Pulmonary artery endothelial cell (primary cell): Measurements from ENCODE around the gene ZNF775. TPM values are rescaled to one million over a fixed set of nuclear protein-coding genes. Genes with fewer than 3 reads are reported as not detected.

ENCODE experiments used
- DNase-seq: peaks from one replicate; pipeline ENCODE4 v3.0.0-alpha.2; 2011; ENCODE audit warnings: low read depth, low spot score
- total RNA-seq: library from RNA; depleted of rRNA; stranded (reverse); fragments of >200 nt; gene quantifications from 2 replicates; pipeline ENCODE4 v1.2.3, GENCODE V29; 2014

ZNF775 gene
- total RNA-seq, 1 donor from 2014 or later = 9.2 TPM

DNA sequence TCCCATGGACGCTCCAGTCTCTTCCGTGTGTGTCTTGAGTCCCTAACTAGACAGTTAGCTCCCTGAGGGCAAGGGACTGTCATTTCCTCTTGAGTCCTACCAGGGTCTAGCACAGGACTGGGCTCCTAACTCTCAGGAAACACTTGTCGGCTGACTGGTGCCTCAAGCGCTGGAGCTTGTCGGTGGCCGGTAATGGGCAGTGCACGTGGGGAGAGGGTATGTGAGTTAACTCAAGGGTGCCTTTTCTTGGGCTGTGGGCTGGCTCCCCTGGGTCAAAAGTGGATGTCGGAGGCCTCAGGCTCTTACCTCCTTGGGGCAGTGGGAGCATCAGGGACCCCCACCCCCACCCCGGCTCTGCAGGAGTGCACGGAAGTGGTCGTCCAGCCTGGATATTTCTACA lies 32.9 kb downstream of the ZNF775 start:
- no peak for DNase-seq

DNA sequence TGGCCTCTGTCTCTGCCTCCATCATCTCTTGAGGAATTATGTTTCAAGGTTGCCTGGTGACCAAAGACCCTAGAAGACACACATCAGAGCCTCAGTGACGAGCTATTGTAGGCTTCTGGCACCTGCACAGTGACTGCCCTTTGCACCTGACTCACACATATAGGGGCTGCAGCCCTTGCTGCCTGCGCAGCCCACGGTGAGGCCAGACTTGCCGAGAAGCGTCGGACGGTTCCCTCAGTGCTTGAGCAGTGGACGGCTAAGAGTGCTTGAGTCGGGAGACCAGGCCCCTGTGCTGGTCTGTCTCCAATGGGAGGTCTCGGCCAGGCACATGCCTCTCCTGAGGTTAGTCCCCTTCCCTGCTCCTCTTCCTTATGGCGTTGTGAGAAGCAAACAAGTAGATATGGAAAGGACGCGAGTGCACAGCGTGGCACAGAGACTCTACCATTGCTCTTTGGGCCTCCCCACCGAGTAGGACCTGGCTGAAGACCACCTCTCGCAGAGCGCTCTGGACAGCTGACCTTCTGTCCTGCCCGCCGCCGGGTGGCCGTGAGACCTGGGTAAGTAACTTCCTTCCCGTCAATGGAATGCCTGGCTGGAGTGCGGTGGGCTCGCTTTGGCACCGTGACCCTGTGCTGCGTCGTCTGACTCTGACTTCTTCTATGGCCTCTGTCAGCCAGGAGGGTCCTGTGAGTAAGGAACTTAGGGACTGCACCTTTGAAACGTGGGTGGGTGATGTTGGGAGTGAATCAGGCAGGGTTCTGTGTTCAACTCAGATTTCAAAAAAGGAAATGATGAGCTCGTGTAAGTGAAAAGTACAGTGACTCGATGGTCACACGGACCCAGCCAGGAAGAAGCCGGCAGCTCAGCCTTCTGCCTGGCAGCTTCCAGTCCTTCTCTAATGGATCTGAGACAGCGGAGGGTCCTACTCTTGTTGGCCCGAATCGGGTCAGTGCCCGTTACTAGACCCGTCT lies 33.7 kb downstream of the ZNF775 start:
- DNase-seq = no peak

DNA sequence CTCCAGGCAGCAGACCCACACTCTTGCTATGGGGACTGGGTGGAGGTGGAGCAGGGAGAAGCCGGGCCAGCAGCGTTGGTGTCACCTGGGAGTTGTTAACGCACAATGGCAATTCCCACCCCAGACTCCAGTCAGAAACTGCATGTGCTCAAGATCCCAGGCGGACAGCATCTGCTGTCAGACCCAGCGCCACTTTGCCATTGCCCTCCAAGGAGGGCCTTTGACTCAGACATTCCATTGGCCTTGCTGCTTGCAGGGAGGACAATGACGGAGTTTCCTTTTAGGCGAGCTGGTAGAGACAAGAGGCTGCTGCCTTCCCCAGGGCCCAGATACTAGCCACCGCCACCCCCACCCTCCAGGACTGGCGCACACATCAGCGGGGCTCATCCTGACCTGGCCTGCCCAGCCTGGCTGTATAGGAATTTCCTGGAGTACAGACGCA lies 34.5 kb downstream of the ZNF775 start:
- DNase-seq = no peak

DNA sequence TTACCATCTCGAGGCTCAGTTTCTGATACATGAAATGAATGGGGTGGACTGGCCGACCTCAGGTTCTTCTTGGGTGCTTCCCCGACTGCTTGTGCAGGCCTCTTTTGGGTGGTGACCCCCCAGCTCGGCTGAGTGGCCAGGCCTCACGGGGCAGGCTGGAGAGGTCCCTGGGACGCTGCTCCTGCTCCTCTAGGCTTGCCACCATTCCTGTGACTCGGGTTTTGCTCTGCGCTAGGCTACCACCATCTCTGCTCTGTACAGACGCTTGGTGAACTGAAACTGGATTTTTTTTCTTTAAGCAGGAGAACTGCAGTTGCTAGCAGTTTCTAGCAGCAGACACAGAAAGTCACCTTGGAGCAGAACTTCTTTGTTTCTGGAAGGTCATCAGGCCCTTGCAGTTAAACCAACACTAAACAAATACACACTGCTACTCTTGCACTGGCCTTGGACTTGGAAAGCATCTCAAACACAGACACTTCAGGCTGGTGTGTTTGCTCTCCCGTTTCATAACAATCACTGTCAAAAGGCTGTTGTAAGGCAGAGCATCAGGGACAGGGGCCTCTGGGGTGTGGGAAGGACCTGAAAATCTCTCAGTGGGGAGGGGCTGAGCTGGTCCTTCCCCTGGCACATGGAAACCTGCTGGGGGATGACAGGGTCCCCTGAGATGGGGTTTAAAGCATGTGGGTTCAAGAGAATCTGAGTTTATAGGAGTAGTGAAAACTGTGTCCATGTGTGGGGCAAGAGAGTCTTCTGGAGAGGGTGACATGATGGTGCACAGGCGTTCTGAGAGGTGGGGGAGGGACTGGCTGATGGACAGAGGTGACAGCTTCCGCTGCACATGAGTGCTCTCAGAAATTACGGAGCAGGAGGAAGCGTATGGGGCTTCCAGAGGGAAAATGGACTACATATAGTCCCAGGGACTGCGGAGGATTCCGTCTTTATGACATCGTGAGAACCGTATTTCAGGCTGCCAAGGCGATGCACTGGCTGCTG lies 36.3 kb downstream of the ZNF775 start:
- DNase-seq = no peak

DNA sequence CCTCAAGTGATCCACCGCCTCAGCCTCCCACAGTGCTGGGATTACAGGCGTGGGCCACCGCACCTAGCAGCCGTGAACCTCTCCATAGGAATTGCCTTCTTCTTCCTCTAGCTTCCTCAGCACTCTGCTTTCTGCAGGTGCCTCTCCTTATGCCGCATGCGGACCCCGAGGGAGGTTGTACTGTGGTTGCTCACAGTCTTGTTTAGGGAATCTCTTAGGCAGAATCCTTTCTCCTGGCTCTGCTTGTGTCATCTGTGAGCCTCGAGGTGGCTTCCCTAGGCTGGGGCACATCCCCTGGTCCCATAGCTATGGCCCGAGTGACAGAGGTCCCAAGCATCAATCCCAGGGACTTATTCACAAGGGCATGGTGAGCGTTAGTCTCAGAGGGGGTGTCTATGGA lies 38.1 kb downstream of the ZNF775 start:
- no peak for DNase-seq

DNA sequence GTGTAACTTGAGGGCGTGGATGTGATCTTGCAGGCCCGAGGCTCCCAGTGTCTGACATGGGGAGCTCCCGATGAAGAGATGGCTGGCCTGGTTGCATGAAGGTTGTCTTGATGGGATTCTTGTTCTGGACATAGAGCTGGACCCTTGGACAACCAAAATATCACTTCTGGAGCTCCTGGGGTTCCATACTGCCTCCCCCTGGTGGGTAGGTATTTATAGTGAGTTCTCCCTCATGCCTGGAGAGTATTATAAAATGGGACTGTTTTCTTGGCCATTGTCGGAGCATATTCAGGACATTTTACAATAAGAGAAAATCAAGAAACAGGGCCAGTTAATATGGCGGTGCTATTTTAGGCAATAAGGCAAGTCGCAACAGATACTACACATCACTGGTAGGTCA lies 38.7 kb downstream of the ZNF775 start:
- DNase-seq = no peak

DNA sequence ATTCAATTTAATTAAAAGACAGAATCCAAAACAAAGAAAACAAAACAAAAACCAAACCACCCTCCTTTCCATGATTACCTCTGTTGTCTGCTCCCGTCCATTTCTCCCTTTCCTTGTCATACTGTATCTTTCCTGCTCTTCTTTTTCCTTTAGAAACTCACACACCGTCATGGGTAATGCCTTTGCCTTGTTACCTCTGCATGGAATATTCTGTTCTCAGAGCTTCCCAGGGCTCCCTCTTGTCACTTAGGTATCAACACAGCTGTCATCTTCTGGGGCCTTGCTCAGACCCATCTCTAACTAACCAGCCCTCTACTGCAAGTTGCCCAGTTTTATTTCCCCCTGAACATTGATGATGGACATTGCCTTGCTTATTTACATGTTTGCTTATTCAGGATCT lies 41.1 kb downstream of the ZNF775 start:
- DNase-seq = no peak

DNA sequence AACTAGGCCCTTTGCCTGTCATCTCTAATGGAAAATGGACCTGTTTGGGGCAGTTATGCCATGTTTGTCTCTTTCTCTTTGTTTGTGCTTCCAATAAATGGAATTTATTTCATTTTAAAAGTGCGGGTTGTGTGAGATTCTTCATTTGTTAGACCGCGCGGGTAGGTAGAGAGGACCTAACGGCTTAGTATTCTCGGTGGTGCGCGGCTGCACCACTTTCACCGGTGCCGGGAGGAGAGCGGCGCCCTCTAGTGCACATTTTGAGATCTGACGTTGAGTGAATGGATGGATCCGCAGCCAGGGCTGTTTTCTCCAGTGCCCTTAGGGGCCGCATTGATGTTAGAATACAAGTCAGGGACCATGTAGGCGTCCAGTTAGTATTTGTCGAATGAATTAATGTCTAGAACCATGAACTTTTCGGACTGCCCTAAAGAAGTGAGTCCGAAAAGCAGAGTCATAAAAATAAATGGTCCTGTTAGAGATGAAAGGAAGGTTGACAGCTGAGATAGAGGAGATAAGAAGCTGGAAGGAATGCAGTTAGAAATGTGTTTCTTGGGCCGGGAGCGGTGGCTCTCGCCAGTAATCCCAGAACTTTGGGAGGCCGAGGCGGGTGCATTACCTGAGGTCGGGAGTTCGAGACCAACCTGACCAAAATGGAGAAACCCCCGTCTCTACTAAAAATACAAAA lies 42.0 kb downstream of the ZNF775 start:
- peak; percentile 36 for DNase-seq

DNA sequence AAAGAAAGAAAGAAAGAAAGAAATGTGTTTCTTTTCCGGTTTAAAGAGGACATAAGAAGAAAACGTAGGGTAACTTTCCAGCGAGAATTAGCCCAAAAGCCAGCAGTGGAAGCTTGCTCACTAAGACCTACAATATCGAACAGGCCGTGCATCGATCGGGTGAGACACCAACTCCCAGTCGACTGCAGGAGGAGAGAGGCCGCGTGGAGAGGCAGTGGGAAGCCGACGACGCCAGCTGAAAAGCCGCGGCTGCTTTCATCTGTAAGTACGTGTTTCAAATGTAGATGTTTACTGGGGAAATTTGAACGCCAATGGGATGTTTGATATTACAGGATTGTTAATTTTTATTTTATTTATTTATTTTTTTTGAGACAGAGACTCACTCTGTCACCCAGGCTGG lies 42.7 kb downstream of the ZNF775 start:
- no peak for DNase-seq

DNA sequence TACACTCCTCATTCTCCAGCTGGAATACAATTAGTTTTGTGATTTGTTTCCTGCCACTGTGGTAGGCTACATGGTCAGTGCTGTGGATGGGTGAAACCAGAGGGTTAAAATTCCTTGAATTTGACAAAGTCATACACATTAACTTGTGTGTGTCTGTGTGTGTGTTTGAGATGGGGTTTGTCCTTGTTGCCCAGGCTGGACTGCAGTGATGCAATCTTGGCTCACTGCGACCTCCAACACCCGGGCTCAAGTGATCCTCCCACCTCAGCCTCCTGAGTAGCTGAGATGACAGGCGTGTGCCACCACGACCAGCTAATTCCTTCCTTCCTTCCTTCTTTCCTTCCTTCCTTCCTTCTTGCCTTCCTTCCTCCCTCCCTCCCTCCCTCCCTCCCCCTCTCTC lies 46.5 kb downstream of the ZNF775 start:
- DNase-seq = no peak

DNA sequence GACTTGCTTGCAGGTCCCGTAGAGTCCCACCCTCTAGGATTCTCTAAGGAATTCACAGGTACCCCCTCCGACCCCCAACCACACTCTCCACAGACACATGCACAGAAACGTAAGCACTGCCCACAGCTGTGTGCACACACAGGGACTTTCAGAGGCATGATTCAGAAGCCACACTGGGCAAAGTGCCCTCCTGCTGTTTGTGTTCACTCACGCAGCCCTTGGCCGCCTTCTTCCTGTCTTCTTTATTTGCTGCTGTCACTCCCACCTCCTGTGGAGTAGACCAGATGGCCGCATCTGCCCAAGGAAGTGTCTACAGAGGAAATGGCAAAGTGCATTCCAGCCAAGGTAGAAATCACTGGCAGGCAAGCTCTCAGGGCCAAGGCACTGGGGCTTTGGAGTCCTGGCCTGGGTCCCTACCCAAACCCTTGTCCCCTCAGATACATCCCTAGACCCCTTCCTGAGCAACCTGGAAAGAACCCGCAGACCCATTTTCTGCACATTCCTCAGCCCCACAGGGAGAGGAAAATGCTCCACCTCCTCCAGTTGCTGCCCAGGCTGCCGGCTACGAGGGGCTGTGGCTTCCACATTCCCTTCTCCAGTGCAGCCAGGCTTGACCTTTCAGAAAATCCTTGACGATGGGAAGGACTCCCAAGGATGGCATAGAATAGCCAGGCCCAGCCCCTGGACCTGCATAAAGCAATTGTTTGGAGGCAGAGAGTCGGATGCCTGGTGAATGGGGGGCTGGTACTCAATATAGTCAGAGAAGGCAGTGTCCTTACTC lies 49.7 kb downstream of the ZNF775 start:
- DNase-seq = no peak

DNA sequence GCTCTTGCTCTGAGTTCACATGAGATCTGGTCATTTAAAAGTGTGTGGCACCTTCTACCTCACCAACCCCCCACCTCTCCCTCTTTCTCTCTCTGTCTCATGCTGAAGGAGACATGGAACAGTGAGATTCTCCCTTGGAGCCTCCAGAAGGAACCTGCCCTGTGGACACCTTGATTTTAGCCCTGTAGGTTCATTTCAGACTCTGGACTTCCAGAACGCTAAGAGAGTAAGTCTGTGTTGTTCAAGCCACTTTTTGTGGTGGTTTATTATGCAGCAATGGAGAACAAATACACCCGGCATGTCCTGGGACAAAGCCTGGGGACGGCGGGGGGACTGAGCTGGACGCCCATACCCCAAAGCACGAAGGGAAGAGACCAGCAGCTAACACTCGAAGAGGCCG lies 50.6 kb downstream of the ZNF775 start:
- DNase-seq = no peak

DNA sequence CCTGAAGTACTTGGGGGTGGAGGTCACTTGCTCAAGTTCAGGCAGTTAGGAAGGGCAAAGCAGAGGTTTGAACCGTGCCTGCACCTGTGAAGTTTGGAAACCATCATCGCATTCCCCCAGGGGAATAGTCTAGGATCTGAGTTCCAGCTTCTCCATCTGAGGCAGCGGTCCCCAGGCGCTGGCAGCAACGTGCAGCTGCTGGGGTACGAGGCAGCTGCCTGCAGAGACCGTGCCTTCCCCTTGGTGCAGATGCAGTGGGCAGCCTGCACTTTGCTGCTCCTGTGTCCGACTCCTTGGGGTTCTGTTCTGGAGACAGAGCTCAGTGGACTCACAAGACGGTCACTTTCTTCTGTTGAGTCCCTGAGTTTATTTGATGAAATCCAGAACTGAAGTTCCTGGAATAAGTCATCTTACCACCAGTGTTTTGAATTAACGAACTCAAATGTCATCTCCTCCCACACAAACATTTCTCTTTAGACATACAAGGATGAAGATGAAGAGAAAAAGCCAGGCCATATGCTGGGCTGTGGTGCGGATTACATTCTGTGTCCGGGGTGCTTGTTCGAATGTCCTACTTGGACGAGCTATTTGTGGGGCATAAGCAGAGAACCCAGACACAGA lies 51.4 kb downstream of the ZNF775 start:
- DNase-seq = no peak

DNA sequence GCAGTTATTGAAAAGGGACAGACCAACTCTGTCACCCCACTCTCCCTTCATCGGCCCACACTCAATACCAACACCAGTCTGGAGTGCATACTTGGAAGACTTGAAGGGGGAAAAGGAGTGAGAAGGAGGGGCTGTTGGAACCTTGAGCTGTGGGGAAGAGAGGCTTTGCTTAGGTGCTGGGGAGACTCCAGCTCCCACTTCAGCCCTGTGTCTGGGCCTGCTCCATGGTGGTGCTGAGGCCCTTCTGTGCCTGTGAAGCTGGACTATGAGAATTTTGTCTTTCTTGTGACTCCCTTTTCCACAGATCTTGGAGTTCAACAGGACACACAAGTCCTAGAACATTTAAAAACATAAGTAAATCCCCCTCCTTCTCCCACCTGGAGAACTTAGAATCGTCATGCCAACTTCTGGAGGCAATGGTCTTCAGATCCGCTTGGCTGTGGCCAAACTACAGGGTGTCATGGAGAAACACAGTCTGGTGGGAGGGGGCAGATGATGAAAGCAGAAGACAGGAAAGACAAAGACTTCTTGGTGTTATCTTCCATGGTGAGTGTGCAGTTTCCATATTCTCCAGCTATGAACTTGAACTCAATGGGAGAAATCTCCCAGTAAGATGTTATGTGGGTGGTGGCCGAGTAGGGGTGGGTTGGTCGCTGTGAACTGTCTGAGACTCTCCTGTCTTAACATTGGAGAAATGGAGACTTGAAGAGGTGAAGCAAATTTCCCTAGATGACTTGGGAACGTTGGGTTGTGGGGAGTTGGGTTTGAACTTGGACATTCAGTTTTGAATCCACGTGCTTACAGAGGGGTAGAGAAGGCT lies 52.9 kb downstream of the ZNF775 start:
- no peak for DNase-seq

DNA sequence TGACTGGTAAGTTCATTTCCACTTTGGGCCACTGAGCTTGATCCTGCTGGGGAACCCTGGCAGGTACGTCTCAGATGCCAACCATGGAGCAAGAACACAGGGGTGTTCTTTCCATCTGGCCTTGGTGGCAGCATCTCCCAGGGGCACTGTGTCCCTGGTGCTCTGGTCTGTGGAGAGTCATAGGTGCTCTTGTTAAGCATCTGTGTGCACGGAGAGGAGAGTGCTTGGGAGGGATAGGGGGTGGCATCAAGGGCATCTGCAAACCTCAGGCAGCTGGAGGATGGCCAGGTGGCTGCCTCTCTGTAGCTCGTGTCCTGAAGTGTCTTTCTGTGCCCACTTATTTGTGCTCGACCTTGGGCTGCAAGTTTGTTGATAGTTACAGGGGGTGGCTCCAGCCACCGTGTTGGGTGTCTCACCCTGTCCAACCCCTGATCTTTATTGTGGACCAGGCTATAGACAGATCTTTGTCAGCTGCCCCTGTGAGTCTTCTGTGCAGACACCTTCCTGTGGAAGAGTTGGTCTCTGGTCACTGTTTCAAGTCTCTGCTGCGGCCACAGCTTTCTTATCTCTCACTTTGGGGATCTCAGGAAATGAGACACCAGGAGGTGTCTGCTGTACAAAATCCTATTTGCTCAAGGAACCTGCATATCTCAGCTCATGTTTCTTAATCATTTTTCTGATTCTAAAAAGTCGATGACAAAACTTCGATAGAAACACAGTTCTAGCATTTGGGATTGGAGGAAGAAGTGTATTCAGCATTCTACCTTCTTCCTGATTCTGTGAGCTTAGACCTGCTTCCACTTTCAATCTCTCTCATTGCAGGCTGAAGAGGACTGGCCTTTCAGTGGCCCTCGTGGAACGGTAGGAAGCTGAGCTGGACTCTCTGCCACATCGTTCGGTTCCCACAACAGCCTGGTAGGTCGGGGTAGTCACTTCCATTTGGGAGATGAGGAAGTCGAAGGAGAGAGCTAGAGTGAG lies 54.1 kb downstream of the ZNF775 start:
- no peak for DNase-seq

DNA sequence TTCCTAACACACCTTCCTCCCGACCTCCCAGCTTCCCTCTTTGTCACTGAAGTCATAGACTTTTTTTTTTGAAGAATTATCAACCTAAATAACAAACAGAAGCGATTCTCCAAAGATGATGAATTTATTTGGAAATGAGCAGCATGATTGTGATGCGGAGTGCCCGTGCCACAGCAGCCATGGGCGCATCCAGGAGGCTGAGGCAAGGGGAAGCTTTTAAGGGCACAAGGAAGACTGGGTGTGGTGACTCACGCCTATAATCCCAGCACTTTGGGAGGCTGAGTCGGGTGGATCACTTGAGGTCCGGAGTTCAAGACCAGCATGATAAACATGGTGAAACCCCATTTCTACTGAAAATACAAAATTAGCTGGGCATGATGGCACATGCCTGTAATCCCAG lies 55.1 kb downstream of the ZNF775 start:
- DNase-seq = no peak

DNA sequence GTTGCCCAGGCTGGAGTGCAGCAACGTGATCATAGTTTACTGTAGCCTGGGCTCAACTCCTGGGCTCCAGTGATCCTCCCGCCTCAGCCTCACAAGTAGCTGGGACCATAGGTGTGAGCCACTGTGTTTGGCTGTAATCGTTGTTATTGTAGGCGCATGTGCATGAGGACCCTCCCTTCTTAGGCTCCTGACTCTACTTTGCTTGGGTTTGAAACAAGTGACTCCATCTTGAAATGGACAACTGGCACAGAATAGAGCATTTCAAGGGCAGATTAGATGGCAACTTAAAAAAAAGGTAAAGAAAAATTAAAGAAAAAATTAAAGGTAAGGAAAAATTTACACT lies 55.9 kb downstream of the ZNF775 start:
- DNase-seq = no peak

DNA sequence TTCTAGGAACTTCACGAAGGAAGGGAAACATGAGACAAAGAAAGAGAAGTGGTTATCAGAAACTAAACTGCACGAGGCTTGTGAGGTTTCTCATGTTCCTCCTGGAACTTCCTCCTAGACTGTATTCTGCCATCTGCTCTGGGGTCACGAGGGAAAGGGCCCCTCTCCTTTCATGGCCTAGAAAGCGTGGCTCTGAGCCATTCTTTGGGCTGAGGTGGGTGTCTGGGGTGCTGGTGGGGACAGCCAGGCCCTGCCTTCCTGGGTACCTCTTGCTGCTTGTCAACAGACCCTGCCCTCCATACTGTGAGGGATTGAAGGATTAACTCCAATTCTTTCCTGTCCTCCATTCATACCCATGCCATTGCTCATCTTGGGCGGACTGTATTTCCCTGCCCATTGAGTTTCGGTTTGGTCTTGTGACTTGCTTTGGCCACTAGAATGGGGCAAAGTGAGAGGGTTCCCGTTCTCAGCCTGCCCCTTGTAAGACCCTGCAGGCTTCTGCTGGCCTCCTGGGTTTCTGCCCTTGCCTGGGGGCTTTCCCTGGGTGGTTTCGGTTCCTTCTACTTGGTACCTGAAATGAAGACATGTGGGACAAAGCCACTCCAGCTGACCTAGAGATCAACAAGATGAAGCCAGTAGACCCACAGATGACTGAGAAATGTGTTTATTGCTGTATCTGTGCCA lies 56.4 kb downstream of the ZNF775 start:
- DNase-seq = no peak
